Measurements from ENCODE around the gene LPP.

GRCh38 chr3:188931036-188931435 is 777.1 kb downstream of the LPP start:
- no peak for TF ChIP-seq POLR2AphosphoS5 (IDR thresholded peaks at IDR 0.05; ENCODE audit: borderline replicate concordance, low read depth, low read length)
- TF ChIP-seq EZH2 (IDR thresholded peaks at IDR 0.05): no peak
- no peak for TF ChIP-seq FOXP2 (optimal IDR thresholded peaks at IDR 0.05; ENCODE audit: control extremely low read depth, extremely low read length, insufficient read depth)

Measured in SK-N-MC (cell line).